Smooth muscle cell of the umbilical artery (primary cell): ENCODE data around the gene DIPK1C. TPM values are rescaled to one million over a fixed set of nuclear protein-coding genes. Genes with fewer than 3 reads are reported as not detected.

ENCODE experiments used
- total RNA-seq: library from RNA; depleted of rRNA; stranded (reverse); fragments of >200 nt; gene quantifications from 2 replicates; pipeline ENCODE4 v1.2.3, GENCODE V29; 2014

Gene DIPK1C
- total RNA-seq: not detected in 2 replicates

GRCh38 chr18:74457043-74457724 lies at the start of gene DIPK1C:
Gene DIPK1C, minus strand, starts transcription at chr18:74457308. Its CDS starts 49 bp downstream, at chr18:74457259.

GRCh38 chr18:74495581-74496507 lies 38.7 kb upstream of the DIPK1C start, which contains the start of gene CNDP2:
Gene CNDP2, plus strand, starts transcription at chr18:74496363. Its CDS starts 3,611 bp downstream, at chr18:74499974.

Other genes starting within 250 kb of the DIPK1C start
- gene CYB5A, start 165.3 kb downstream of the DIPK1C start, total RNA-seq: 42.3 and 120 TPM in 2 replicates
- under 0.01 TPM in 1 of 2 replicates, not detected in the other for gene C18orf63, start 141.5 kb downstream of the DIPK1C start, total RNA-seq
- gene CNDP2, start 39.1 kb upstream of the DIPK1C start, total RNA-seq: 43.7 and 116 TPM in 2 replicates
- gene CNDP1, start 77.2 kb upstream of the DIPK1C start, total RNA-seq: not detected in 2 replicates
- 16.6 and 21.0 TPM in 2 replicates for gene ZNF407, start 140.6 kb upstream of the DIPK1C start, total RNA-seq